ENCODE measurements around the gene MELK.

Gene MELK

DNA sequence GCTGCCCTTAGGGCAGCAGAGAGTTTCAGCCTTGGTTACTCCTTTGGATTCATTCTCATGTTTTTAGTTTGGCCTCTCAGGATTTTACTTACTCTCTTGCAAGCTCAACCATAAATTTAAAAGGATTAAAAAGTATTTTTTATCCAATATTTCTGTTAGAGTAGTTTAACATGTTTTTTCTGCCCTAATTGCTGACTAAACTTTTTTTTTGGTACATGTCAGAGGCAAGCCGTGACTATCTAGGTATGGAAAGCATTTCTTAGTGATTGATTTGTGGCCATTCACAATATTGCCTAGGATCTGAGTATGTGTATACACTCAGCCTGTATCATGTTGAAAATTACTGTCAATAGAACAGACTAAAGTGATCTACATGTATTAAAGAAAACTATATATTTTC, 92.1 kb downstream of the MELK start:
- FAIRE-seq (no peak), DNase-seq (ENCODE audit: extremely low spot score, insufficient read length, low read depth) (no peak)

GRCh38 chr9:36665387-36665786, 92.7 kb downstream of the MELK start:
- FAIRE-seq (peak; percentile 31), DNase-seq (ENCODE audit: extremely low spot score, insufficient read length, low read depth) (no peak)

DNA sequence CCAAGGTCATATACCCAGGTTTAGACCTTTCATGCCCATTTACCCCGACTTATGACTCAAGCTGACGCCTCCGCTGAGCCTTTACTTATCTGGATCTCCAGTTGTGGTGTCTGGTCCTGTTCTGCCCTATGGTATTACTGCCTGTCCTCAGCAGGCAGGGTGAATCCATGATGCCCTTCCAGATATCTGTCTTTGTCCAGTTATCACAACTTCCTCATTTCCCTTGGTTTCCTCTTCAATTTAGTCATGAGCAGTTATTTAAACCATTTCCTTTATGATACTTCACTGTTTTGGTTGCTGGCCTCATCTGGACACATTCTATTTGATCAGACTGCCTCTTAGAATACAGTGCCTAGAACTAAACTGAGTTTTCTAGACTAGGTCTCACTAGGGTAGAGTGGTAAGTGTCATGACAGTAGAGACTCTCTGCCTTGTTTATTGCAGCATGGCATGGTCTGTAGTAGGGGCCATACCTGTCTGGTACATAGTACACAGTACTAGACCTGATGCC, 93.3 kb downstream of the MELK start:
- DNase-seq (ENCODE audit: extremely low spot score, insufficient read length, low read depth): peak; percentile 3
- peak; percentile 74 for FAIRE-seq

DNA sequence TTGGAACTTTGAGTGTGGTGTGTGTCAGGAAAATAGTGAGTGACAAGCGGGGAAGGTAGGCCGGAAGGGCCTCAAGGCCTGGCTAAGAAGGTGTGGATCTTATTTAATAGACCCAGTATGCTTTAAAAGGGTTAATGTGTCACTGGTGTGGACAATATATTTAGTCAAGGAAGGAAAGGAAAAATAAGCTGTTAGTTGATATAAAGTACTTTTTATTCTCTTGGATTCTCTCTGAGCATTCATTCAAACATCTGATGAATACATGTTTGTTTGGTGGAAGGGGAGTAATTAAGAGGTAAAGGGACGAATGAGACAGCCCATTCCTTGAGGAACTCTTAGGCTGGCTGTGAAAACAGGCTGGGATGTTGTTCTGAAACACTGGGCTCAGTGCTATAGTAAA, 98.9 kb downstream of the MELK start:
- FAIRE-seq (no peak), DNase-seq (ENCODE audit: extremely low spot score, insufficient read length, low read depth) (no peak)

DNA sequence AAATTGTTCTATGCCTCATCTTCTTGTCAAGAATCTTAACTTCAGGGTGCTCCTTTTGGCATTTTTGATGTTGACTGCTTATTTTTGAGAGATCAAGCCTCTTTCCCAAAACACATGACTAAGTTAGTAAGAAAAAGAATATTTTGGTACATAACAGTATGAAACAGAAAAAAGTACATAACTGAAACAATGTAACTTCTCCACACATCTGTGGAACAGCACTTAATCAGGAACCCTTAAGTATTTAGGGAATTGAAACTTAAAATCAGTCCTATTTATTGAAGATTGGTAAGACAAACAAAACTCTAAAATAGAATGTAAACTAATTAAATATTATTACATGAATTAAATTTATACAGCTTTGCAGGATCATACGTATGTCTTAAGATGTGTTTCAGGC, 103.4 kb downstream of the MELK start:
- FAIRE-seq: no peak
- no peak for DNase-seq (ENCODE audit: extremely low spot score, insufficient read length, low read depth)

- DNase-seq (ENCODE audit: extremely low spot score, insufficient read length, low read depth): no peak
- FAIRE-seq: no peak
Measured at GRCh38 chr9:36676778-36677485, 104.2 kb downstream of the MELK start.

DNA sequence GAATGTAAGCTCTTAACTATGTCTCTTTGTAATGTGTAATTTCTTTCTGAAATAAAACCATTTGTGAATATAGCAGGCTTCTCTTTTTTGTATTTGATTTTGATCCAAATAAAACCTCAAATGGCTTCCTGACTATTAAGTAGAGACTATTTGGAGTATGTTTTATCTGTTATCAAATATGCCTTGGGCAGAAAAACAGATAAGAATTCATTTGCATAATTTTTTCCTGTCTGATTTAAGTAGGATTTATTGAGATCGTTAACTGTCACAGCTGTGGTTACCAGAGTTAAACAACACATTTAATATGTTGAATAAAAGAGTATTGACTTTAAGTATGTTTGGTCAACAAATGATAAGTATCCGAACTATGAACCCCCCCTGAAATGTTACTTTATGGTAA, 104.9 kb downstream of the MELK start:
- DNase-seq (ENCODE audit: extremely low spot score, insufficient read length, low read depth) (no peak), FAIRE-seq (peak; percentile 35)

GRCh38 chr9:36679710-36680109, 107.0 kb downstream of the MELK start:
- no peak for FAIRE-seq

GRCh38 chr9:36686471-36686870, 113.8 kb downstream of the MELK start:
- FAIRE-seq (no peak), DNase-seq (ENCODE audit: extremely low spot score, insufficient read length, low read depth) (no peak)

More at GRCh38 chr9:36679710-36680109, 107.0 kb downstream of the MELK start:
- no peak for DNase-seq (ENCODE audit: extremely low spot score, insufficient read length, low read depth)

DNA sequence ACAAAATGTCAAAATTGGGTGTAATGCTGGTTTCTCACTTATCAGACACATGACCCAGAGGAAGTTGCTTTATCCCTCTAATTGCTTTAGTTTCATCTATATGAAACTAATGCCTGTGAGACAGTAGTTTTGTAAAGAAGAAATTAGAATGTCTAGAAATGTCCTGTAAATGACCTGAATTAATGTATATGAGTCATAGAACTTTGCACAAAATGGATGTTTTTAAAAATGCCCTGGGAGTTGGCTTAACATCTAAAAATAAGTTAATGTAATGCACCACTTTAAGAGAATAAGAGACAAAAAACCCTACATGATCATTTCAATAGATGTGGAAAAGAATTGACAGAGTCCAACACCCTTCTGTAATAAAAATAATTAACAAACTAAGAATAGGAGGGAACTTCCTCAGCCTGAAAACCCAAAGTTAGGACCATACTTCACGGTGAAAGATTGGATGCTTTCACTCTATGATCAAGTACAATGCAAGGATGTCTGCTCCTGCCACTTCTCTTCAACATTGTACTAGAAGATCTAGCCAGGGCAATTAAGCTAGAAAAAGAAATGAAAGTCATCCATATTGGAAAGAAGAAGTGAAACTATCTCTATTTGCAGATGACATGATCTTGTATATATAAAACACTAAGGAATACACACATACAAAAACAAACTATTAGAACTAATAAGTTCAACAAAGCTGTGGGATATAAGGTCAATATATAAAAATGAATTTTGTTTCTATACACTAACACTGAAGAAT, 117.9 kb downstream of the MELK start:
- DNase-seq (ENCODE audit: extremely low spot score, insufficient read length, low read depth): no peak
- FAIRE-seq: peak; percentile 49

- FAIRE-seq (no peak), DNase-seq (ENCODE audit: extremely low spot score, insufficient read length, low read depth) (no peak)
Measured at GRCh38 chr9:36691671-36692070, 119.0 kb downstream of the MELK start.

DNA sequence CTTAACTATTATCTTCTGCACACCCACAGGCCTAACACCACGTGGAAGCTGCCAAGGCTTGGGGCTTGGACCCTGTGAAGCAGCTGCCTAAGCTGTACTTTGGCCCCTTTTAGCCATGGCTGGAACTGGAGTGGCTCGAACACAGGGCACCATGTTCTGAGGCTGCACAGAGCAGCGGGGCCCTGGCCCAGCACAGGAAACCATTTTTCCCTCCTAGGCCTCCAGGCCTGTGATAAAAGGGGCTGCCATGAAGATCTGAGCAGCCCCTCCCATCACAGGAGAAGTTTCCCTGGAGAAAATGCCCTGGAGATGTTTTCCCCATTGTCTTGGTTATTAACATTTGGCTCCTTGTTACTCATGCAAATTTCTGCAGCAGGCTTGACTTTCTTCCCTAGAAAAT, 126.3 kb downstream of the MELK start:
- DNase-seq (ENCODE audit: extremely low spot score, insufficient read length, low read depth) (no peak), FAIRE-seq (no peak)

- DNase-seq (ENCODE audit: extremely low spot score, insufficient read length, low read depth) (no peak), FAIRE-seq (no peak)
Measured at GRCh38 chr9:36704148-36704547, 131.5 kb downstream of the MELK start.

DNA sequence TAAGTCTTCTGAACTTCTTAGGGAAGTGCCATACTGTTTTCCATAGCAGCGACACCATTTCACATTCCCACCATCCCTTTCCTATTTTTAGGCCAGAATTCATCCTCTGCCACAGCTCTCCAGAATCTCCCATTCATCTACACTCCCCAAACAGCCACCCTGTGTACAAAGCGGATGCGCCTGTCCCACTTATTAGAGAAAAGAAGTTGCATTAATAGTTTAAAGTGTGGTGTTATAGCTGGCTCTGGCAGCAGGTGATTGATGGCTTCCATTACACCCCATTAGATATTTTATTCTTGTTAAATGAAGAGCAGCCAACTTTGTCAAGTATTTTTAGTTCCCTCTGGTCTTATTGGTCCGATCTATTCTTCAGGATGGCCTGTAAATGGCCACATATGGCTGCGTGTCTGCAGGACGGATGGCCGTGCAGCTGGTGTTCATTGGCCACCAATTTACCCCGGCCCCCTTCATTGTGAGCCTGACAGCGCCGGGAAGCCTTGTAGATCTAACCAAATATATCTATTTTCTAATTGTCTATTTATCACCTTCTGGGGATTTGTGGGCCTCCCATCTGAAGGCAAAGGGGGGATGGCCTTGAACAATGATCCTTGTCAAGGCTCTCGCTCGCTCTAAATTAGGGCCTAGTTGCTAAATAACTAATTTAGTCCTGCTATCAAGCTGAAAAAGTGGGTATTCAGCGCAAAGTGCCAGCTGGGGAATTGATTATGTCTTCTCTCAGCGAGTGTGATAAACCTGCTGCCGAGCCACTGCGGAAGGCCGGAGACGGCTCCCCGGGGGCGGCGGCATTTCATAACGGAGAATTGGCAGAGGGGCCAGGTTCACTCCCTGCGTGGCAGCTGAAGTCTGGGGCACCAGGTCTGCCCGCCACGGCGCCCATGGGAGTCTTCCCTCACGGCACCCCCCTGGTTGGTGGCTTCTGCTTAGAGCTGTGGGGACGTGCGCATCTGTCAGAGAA, 141.1 kb downstream of the MELK start:
- FAIRE-seq (no peak), DNase-seq (ENCODE audit: extremely low spot score, insufficient read length, low read depth) (no peak)

DNA sequence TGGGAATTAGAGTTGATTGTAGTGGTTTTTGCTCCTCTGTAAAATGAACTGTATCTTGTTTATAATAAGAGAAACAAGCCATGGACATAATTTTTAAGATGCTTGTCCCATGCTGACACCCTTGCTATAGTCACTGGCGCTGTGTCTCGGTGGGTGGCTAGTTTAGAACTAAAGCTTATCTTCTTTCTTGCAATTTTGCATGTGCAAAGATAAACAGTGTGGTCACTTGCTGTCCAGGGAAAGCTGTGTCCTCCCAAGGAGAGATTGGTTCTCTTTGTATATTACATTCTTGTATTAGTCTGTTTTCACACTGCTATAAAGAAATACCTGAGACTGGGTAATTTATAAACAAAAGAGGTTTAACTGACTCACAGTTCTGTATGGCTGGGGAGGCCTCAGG, 143.8 kb downstream of the MELK start:
- FAIRE-seq: no peak
- DNase-seq (ENCODE audit: extremely low spot score, insufficient read length, low read depth): no peak

- no peak for DNase-seq (ENCODE audit: extremely low spot score, insufficient read length, low read depth)
Measured at GRCh38 chr9:36717276-36717675, 144.6 kb downstream of the MELK start.

DNA sequence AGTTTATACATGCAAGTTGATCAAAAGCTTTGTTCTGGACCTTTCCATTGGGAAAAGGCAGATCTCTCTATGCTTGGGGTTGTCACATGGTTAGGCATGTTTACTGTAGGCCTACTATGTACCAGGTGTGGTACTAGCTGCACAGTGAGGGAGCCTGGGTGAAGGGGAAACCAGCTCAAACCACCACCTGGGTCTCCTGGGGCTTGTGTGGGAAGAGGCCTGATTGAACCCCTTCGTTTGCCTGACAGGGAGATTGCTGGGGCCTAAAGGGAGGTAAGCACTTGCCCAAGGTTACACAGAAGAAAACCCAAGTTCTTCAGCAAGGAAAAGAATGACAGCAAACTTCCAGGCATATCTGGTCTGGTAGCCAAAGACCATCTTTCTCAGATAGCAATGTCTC, 145.9 kb downstream of the MELK start:
- FAIRE-seq (no peak), DNase-seq (ENCODE audit: extremely low spot score, insufficient read length, low read depth) (no peak)

More at GRCh38 chr9:36717276-36717675, 144.6 kb downstream of the MELK start:
- no peak for FAIRE-seq

- FAIRE-seq (no peak), DNase-seq (ENCODE audit: extremely low spot score, insufficient read length, low read depth) (no peak)
Measured at GRCh38 chr9:36720043-36720442, 147.3 kb downstream of the MELK start.

DNA sequence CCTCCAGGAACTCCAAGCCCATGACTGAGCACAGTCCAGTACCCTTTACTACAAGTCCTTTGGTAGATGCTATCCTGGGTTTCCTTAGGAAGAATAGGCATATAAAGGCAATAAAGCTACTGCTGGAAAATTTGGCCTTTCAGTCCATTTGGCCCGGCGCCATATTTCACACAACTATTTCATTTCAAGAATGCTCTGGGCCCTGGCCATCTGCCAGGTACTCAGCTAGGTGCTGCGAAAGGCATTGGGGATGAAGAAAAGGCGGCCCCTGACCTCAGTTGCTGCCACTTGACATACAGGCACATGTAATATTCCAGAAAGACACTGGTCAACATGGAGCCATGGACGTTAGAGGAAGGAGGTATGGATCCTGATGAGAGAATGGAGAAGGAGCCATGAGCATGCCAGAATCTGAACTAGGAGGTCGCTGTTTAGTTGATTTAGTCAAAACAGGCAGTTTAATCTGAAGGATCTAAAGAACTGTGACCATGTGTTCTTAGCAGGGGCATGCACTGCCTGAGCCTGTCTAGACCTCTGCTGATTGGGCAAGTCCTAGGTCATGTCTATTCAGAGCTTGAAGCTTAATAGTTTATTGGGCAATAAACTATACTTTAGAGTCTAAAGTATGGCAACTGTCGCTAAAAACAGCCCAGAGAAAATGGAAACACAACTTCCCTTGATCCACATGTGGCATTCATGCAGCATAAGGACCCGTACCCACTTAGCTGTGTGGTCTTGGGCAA, 149.3 kb downstream of the MELK start:
- no peak for FAIRE-seq

More for the DNA sequence above, 149.3 kb downstream of the MELK start:
- no peak for DNase-seq (ENCODE audit: extremely low spot score, insufficient read length, low read depth)
